Measurements from ENCODE around the gene FOLR2.

DNA sequence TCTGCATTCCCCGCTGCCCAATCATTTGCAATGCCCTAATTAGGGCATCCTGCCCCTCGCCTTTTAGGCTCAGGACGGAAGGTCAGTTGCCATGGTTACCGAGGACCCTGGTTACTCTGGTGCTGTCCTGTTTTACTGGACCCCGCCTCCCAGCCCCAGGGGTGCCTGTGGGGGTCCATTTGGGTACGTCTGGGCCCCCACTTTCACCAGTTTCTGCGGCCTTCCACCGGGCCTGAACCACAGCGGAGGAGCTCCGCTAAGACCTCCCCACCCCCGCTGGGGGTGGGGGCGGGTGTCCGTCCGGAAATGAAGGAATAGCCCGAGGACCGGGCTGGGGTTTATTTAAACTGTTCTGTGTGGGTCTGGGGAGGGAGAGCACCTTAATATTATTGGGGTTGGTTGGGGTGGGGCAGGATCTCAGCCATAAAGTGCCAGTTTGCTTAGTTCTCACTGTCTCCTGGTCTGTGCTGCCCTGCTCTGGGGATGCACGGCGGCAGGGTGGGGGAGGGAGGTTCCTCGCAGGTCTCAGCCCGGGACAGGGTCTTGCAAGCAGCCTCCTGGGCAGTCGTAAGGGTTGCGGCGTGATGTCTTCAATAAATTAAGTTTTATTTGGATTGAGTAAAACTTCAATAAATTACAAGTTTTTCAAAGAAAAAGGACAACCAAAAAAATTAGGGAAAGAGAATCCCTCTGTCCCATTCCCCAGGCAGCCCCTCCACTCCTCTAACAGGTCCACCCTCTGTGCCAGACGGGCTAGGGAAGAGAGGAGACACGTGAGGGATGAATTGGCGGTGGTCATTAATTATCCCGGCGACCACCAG, 22.1 kb downstream of the FOLR2 start:
- TF ChIP-seq, protein P1, sequence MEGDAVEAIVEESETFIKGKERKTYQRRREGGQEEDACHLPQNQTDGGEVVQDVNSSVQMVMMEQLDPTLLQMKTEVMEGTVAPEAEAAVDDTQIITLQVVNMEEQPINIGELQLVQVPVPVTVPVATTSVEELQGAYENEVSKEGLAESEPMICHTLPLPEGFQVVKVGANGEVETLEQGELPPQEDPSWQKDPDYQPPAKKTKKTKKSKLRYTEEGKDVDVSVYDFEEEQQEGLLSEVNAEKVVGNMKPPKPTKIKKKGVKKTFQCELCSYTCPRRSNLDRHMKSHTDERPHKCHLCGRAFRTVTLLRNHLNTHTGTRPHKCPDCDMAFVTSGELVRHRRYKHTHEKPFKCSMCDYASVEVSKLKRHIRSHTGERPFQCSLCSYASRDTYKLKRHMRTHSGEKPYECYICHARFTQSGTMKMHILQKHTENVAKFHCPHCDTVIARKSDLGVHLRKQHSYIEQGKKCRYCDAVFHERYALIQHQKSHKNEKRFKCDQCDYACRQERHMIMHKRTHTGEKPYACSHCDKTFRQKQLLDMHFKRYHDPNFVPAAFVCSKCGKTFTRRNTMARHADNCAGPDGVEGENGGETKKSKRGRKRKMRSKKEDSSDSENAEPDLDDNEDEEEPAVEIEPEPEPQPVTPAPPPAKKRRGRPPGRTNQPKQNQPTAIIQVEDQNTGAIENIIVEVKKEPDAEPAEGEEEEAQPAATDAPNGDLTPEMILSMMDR (IDR thresholded peaks at IDR 0.05) = no peak
- TF ChIP-seq POLR2A (IDR thresholded peaks at IDR 0.05) (no peak), POLR2AphosphoS5 (IDR thresholded peaks at IDR 0.05) (no peak)

Data from gastroesophageal sphincter (tissue), 3 donors.